GM12892 (cell line): ENCODE data around the gene SIGLEC10. TPM values are rescaled to one million over a fixed set of nuclear protein-coding genes. Genes with fewer than 3 reads are reported as not detected.
A peak's percentile ranks its signal among the peaks of the same experiment; 100 is the strongest.
"Not testable (repeated sequence)": the region's sequence is repeated elsewhere in the genome, so short reads cannot be mapped to it uniquely, and the experiment has no call there.

Experiments
- DNase-seq: peaks from one replicate; pipeline ENCODE4 v3.0.0; 2011; ENCODE audit not compliant: insufficient read length
- FAIRE-seq: peaks from 2 replicates; lab custom pipeline; 2011; peaks lifted over from hg19 to GRCh38; lab: Jason Lieb, UNC
- POLR2A ChIP-seq: IDR thresholded peaks from 2 replicates; pipeline ENCODE4 v1.6.1; 2011; ENCODE audit warnings: low read depth, low read length, control low read depth
- POLR2AphosphoS5 ChIP-seq: IDR thresholded peaks from 2 replicates; pipeline ENCODE4 v1.6.1; 2011; ENCODE audit warnings: low read depth, low read length, control low read depth
- TAF1 ChIP-seq: IDR thresholded peaks from 2 replicates; pipeline ENCODE4 v1.6.1; 2011; ENCODE audit warnings: low read depth, mild to moderate bottlenecking, control low read depth, low read length, borderline replicate concordance
- polyA plus RNA-seq: library from polyadenylated mRNA; unstranded; fragments of >200 nt; gene quantifications from one replicate; pipeline ENCODE4 v1.2.1, GENCODE V29; 2012; ENCODE audit warnings: missing spikeins, inconsistent platforms; ENCODE audit not compliant: missing spikeins

Gene SIGLEC10, protein sequence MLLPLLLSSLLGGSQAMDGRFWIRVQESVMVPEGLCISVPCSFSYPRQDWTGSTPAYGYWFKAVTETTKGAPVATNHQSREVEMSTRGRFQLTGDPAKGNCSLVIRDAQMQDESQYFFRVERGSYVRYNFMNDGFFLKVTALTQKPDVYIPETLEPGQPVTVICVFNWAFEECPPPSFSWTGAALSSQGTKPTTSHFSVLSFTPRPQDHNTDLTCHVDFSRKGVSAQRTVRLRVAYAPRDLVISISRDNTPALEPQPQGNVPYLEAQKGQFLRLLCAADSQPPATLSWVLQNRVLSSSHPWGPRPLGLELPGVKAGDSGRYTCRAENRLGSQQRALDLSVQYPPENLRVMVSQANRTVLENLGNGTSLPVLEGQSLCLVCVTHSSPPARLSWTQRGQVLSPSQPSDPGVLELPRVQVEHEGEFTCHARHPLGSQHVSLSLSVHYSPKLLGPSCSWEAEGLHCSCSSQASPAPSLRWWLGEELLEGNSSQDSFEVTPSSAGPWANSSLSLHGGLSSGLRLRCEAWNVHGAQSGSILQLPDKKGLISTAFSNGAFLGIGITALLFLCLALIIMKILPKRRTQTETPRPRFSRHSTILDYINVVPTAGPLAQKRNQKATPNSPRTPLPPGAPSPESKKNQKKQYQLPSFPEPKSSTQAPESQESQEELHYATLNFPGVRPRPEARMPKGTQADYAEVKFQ
- polyA plus RNA-seq = 7.3 TPM

DNA sequence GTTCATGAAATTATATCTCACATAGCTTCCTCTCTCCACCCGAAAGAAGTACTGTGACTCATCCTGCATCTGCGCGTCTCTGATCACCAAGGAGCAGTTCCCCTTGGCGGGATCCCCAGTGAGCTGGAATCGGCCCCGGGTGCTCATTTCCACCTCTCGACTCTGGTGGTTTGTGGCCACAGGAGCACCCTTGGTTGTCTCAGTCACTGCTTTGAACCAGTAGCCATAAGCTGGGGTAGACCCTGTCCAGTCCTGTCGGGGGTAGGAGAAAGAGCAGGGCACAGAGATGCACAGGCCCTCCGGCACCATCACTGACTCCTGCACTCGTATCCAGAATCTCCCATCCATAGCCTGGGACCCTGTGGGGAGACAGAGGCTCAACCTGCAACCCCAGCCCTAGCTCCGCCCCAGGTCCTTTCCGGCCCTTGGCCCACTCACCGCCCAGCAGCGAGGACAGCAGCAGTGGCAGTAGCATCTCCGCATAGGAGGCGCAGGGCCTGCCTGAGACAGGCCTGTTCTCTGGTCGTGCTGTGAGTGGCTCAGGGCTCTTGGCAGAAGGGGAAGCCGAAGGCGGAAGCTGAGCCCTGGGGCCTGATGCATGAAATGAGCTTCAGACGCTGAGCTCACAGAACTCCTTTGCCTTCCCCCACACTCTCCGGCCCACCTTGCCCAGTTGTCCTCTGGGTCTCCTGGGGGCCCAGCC lies at the start of gene SIGLEC10:
SIGLEC10 (minus strand) TSS at position 536 of the 703 bp plus-strand sequence; CDS start at position 475, 61 bp downstream.
- TF ChIP-seq POLR2AphosphoS5 = no peak
- no peak for TF ChIP-seq TAF1
- TF ChIP-seq POLR2A = peak; percentile 67; the same call in 1 of the 2 replicates
- FAIRE-seq (peak; percentile 95), DNase-seq (peak; percentile 69)

DNA sequence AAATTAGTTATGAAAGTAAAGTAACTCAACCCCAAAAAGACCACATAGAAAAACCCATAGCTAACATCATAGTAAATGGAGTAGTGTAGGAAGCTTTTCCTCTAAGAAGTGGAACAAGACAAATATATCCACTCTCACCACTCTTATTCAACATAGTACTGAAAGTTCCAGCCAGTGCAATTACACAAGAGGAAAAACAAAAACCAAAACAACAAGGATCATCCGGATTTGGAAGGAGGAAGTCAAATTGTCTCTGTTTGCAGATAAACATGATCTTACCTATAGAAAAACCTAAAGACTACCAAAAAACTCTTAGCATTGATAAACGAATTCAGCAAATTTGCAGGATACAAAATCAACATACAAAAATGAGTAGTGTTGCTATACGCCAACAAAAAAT lies 49.3 kb upstream of the SIGLEC10 start:
- no peak for FAIRE-seq
- no peak for DNase-seq
- TF ChIP-seq TAF1 (no peak), POLR2A (no peak)

DNA sequence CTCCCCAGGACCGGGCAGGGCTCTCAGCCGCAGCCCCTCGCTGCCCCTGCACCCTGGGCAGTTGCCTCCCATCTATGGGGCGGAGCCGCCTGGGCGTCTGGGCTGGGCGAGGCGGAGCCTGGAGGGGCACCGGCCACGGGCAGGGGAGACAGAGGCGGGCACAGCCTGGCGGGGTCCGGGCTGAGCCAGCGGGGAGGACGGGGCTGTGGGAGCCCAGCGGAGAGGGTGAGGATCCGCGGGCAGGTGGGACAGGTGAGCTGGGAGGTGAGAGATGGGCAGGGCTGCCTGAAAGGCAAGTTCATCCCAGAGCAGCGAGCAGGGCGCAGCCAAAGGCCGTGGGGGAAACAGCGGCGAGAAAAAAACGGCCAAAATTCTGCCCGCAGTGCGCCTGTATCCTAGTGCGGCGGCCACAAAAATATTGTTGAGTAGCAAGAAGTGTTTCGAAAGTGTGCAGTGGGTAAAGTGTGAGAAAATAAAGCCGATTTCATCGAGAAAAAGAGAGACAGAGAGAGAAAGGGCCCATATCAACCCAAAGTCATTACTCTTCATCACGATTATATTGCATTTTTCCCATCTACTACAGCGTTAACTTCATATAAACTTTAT lies 46.6 kb upstream of the SIGLEC10 start:
- not testable (repeated sequence) for DNase-seq, FAIRE-seq

DNA sequence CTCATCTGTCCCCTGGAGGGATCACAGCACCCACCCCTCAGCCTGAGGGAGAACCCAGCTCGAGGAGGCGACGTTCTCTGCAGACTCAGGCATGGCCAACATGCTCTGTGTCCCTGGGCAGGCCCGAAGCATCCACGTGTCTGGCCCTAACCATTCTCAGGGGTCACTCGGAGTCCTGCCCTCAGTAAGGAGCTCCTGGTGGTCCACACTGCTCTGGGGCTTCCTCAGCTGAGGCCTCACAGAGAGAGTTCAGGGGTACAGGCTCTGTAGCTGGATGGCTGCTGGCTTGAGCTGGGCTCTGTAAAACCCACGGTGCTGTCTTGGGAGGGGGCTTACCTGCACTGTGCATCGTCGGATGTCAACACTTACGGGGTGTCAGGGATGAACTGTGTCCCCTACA lies 45.2 kb upstream of the SIGLEC10 start:
- no peak for DNase-seq
- TF ChIP-seq POLR2A (no peak), POLR2AphosphoS5 (no peak), TAF1 (no peak)
- FAIRE-seq = no peak

DNA sequence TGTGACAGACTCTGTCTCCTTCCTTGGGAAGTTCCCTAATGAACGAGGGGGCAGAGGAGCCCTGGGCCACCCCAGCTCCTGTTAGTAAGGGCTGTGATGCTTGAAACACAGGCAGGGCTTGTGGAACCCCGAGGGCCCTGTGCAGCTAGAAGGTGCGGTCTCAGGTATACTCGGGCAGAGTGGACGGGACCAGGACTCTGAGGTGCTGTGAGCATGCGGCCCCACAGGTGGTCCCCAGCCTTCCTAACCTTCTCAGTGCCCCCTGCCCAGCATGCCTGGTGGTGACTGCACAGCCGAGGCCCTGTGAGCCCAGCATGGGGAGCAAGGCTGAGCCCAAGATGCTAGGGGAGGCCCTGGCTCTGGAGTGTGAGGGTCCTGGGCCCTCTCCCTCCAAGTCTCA lies 44.8 kb upstream of the SIGLEC10 start:
- FAIRE-seq = no peak
- DNase-seq = no peak
- no peak for TF ChIP-seq POLR2A
- no peak for TF ChIP-seq TAF1
- TF ChIP-seq POLR2AphosphoS5 = no peak

DNA sequence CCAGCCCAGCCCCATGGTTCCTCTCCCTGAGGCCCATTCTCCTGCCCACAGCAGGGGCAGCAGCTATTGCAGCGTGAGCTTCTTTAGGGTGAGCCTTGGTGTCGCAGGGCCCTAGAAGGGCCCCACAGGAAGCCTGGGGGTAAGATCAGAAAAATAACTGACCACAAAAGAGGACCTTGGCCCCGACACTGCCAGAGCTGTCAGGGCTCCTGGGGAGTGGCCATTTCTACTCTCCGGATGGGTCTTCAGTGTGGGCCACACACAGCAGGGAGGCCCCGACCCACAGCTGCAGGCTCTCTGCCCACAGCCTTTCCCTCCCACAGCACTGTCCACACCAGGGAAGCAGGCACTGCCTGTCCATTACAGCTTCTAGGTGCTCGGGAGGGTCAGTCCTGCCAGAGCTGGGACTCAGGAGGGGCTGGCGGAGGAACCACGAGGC lies 44.3 kb upstream of the SIGLEC10 start:
- DNase-seq (no peak), FAIRE-seq (no peak)
- TF ChIP-seq TAF1 (no peak), POLR2A (no peak), POLR2AphosphoS5 (no peak)

DNA sequence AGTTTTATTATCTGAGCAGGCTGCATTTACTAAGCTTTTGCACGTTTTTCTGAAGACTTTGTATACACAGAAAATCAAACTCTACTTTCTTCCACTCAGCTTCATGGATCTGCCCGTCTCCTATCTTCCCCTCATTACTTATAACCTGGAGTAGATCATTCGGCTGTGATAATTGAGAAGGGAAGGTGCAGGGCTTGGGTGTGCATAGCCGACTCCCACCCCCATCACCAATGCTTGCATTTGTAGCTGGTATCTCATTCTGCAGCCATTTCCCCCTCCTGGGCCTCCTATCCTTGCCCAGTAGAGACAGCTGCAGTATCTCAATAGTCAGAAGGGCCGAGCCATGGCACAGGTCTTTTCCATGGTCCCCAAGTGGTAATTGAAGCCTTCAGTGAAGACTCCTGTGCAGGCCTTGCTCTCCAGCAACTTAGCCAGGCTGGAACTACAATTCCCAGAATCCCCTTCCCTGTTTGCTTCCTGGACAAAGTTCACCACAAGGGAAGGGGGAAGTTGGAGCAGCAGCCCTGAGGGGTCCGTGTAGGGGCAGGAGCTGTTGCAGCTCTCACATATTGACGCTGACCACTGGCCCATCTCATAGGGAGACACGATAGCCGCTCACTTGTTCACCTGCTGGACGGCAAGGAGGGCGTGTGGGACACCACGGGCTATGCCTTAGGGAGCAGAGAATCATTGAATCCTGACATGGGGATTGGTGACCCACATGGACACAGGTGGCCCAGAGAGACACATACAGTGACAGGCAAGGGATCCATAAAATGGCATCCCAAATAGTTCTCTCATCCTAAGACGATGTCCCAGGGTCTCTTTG lies 42.9 kb upstream of the SIGLEC10 start:
- TF ChIP-seq TAF1 (no peak), POLR2AphosphoS5 (no peak), POLR2A (no peak)
- FAIRE-seq (no peak), DNase-seq (no peak)

DNA sequence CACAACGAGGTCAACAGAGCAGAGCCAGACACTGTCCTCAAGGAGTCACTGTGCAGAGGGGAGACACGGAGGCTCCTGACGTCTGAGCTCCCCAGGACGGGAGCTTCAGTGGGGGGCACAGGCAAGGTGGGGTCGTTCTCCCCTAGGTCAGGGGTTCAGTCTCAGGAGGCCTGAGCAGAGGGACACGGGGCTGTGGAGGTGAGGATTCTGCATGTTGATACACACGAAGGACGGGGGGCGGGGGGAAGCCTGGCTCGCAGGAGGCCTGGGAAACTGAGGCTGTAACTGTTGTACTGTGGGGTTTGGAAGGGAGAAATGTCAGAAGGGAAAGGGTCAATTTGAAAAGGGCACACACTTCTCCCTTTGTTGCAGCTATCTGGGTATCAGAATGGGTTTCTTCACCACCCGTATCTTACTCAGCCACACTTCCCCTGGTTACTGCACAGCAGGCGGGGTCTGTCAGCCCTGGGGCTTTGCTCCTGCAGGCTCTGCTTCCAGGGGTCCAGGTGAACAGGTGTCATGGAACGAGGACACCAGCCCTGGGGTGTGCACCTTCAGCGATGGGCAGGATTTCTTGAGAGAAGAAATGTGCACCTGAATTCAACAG lies 41.6 kb upstream of the SIGLEC10 start:
- DNase-seq (no peak), FAIRE-seq (no peak)
- TF ChIP-seq TAF1 (no peak), POLR2A (no peak), POLR2AphosphoS5 (no peak)

DNA sequence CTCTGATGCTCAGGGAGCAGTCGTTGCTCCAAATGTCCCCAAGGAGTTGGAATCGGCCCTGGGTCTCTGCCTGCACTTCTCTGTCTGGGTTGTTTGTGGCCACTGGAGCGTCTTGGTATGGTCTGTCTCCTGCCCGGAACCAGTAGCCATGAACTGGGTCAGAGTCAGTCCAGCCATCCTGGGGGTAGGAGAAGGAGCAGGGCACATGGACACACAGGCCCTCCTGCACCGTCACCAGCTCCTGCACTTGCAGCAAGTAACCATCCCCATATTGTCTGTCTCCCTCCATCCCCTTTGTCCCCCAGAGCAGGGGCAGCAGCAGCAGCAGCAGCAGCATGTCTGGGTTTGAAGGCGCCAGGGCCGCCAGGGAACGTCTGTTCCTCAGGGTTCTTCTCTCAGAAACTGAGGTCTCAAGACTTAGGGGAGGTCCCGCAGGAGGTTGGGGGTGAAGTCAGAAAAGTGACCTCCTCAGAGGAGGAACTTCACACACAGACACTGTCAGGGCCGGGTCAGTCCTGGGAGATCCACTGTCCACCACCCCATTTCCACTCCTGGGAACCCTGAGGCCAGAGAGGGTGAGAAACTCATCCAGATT lies 40.7 kb upstream of the SIGLEC10 start, which contains the start of gene SIGLEC8:
SIGLEC8 (minus strand) TSS at position 404 of the 595 bp plus-strand sequence; CDS start at position 337, 67 bp downstream.
- no peak for FAIRE-seq
- DNase-seq = no peak
- TF ChIP-seq POLR2AphosphoS5 (no peak), POLR2A (no peak), TAF1 (no peak)

DNA sequence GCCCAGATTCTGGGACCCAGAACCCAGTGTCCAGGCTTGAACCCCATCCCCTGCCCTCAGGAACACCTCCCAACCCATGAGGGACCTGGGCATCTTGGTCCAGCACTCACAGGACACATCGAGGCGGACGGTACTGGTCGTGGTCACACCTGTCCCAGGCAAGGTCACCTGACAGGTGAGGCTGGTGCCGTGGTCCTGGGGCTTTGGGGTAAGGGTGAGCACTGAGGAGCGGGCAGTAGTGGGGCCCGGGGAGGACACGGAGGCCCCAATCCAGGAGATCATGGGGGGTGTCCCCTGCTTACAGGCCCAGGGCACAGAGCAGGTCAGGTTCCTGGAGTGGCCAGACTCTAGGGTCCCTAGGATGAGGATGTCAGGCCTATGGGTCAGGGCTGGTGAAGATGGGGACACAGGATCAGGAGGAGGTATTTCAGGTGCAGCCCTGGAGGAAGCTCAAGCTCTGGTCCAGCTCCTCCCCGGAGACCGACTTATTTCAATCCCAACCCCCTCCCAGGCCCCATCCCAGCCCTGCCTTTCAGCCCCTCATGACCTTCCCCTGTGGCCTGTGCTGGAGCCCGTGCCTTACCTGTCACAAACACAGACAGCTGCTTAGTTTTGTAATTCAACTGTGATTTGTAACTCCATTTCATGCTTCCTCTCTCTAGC lies 40.0 kb upstream of the SIGLEC10 start:
- no peak for FAIRE-seq
- no peak for DNase-seq
- TF ChIP-seq TAF1 = no peak
- TF ChIP-seq POLR2A = no peak
- no peak for TF ChIP-seq POLR2AphosphoS5
